ENCODE data around the gene C14orf132. TPM values are rescaled to one million over a fixed set of nuclear protein-coding genes. Genes with fewer than 3 reads are reported as not detected.

The C14orf132 gene
- total RNA-seq, 1 donor from 2014 or later: 38.2 TPM

DNA sequence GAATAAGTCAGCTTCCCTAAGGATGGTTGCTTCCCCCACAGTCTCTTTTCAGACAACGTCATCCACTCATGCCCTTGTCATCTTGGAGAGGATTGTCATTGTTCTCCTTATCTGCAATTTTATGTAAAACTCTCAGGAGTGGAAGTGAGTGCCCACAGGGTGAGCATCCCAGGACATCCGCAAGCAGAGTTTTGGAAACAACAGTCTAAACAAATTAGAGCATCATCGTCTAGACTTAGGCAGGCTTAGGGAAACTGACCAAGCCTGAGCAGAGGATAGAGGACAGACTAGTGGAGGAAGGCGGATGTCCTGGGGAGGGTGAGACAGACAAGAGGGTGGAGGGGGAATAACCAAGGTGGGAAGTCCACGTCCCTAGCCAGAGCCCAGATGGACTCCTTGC, 101.8 kb downstream of the C14orf132 start:
- no peak overlapping the region for H3K27ac Mint-ChIP-seq (ENCODE audit: unreplicated experiment)
- DNase-seq (ENCODE audit: low read depth, low spot score): no peak
- H3K4me3 Mint-ChIP-seq: no peak overlapping the region
- H3K4me1 Mint-ChIP-seq: no peaks in the 10 kb centered on the region
- H3K36me3 Mint-ChIP-seq (ENCODE audit: low read depth): no peaks in the 10 kb centered on the region
- H3K9me3 Mint-ChIP-seq: peaks cover 16% of the 10 kb centered on the region
- peaks cover 4% of the 10 kb centered on the region for H3K27me3 Mint-ChIP-seq (ENCODE audit: low read depth)
- no peak for TF ChIP-seq CTCF (conservative IDR thresholded peaks at IDR 0.05)

Other genes with a start within 250 kb of the C14orf132 start
- 4.4 and 4.7 TPM in 2 replicates for gene TUNAR, start 162.5 kb upstream of the C14orf132 start, total RNA-seq
- 0.09 and 0.18 TPM in 2 replicates for gene BDKRB2, start 165.5 kb downstream of the C14orf132 start, total RNA-seq
- not detected in 2 replicates for gene BDKRB1, start 216.8 kb downstream of the C14orf132 start, total RNA-seq